Neuronal stem cell (in vitro differentiated cells): ENCODE results near the gene PODN. TPM values are rescaled to one million over a fixed set of nuclear protein-coding genes. Genes with fewer than 3 reads are reported as not detected.

Experiments used
- DNase-seq: peaks from one replicate; pipeline ENCODE4 v3.0.0-alpha.2; 2013; ENCODE audit warnings: low spot score
- H2AFZ ChIP-seq: one replicate; pipeline ENCODE4 v1.6.1; 2013; ENCODE audit warnings: mild to moderate bottlenecking, low read length, inconsistent platforms
- H2AK5ac ChIP-seq: 2 replicates; pipeline ENCODE4 v1.6.1; 2013; ENCODE audit warnings: low read depth, mild to moderate bottlenecking, inconsistent platforms, low read length, moderate library complexity, mixed read lengths
- H2BK120ac ChIP-seq: 2 replicates; pipeline ENCODE4 v1.6.1; 2013; ENCODE audit warnings: low read depth, mild to moderate bottlenecking, inconsistent platforms, low read length, moderate library complexity, mixed read lengths
- H2BK12ac ChIP-seq: one replicate; pipeline ENCODE4 v1.6.1; 2013; ENCODE audit warnings: low read length, inconsistent platforms
- H2BK15ac ChIP-seq: 2 replicates; pipeline ENCODE4 v1.6.1; 2013; ENCODE audit warnings: mild to moderate bottlenecking, low read length, inconsistent platforms, mixed read lengths
- H2BK5ac ChIP-seq: one replicate; pipeline ENCODE4 v1.6.1; 2013; ENCODE audit warnings: inconsistent platforms, mild to moderate bottlenecking, low read length, moderate library complexity
- H3K14ac ChIP-seq: one replicate; pipeline ENCODE4 v1.6.1; 2013; ENCODE audit warnings: low read length, inconsistent platforms
- H3K18ac ChIP-seq: 2 replicates; pipeline ENCODE4 v1.6.1; 2013; ENCODE audit warnings: low read length, inconsistent platforms
- H3K23ac ChIP-seq: 2 replicates; pipeline ENCODE4 v1.6.1; 2013; ENCODE audit warnings: low read depth, mild to moderate bottlenecking, mixed read lengths, low read length, inconsistent platforms; ENCODE audit not compliant: poor library complexity
- H3K27ac ChIP-seq: replicated peaks from 3 replicates; pipeline ENCODE4 v1.5.1; 2013; ENCODE audit warnings: low read length, inconsistent platforms
- H3K27me3 ChIP-seq, 3 experiments: 2 replicates each; pipeline ENCODE4 v1.6.1; 2013; ENCODE audit warnings: low read length in 3 of 3, mild to moderate bottlenecking in 2 of 3, inconsistent platforms in 1 of 3, low read depth in 1 of 3, mixed read lengths in 1 of 3, moderate library complexity in 1 of 3; ENCODE audit not compliant: control insufficient read depth in 3 of 3, insufficient read depth in 3 of 3
- H3K36me3 ChIP-seq, 2 donors: replicated peaks in 1 of 2; 2 replicates each; pipeline ENCODE4 v1.6.1; 2013; ENCODE audit warnings: low read length in 2 of 2; ENCODE audit not compliant: control insufficient read depth in 2 of 2, insufficient read depth in 2 of 2
- H3K4ac ChIP-seq: 2 replicates; pipeline ENCODE4 v1.6.1; 2013; ENCODE audit warnings: inconsistent platforms, mild to moderate bottlenecking, low read length, moderate library complexity
- H3K4me1 ChIP-seq, 2 donors: 1 replicate in 1 of 2; 2 replicates in 1 of 2; pipeline ENCODE4 v1.6.1; 2013; ENCODE audit warnings: low read length in 2 of 2, low read depth in 1 of 2; ENCODE audit not compliant: control insufficient read depth in 2 of 2, insufficient read depth in 1 of 2
- H3K4me2 ChIP-seq: one replicate; pipeline ENCODE4 v1.6.1; 2013; ENCODE audit warnings: mild to moderate bottlenecking, low read length, inconsistent platforms; ENCODE audit not compliant: insufficient read depth, poor library complexity, severe bottlenecking
- H3K4me3 ChIP-seq, 2 donors: 2 replicates each; pipeline ENCODE4 v1.5.1; 2013; ENCODE audit warnings: low read length in 2 of 2, mild to moderate bottlenecking in 2 of 2, inconsistent platforms in 1 of 2, moderate library complexity in 1 of 2
- H3K79me1 ChIP-seq: one replicate; pipeline ENCODE4 v1.6.1; 2013; ENCODE audit warnings: low read depth, mild to moderate bottlenecking, inconsistent platforms, low read length, moderate library complexity
- H3K9ac ChIP-seq: one replicate; pipeline ENCODE4 v1.6.1; 2013; ENCODE audit warnings: mild to moderate bottlenecking, low read depth, low read length, inconsistent platforms; ENCODE audit not compliant: poor library complexity
- H3K9me3 ChIP-seq, 2 donors: replicated peaks in 1 of 2; 2 replicates each; pipeline versions ENCODE3 to v1.6.1; 2013; ENCODE audit warnings: low read length in 2 of 2, mild to moderate bottlenecking in 2 of 2, inconsistent platforms in 1 of 2, low read depth in 1 of 2, mixed read lengths in 1 of 2, moderate library complexity in 1 of 2; ENCODE audit not compliant: control insufficient read depth in 2 of 2, insufficient read depth in 1 of 2
- H4K8ac ChIP-seq: one replicate; pipeline ENCODE4 v1.6.1; 2013; ENCODE audit warnings: low read depth, mild to moderate bottlenecking, inconsistent platforms, low read length, moderate library complexity
- H4K91ac ChIP-seq: one replicate; pipeline ENCODE4 v1.6.1; 2013; ENCODE audit warnings: low read length, low read depth, mild to moderate bottlenecking, inconsistent platforms; ENCODE audit not compliant: poor library complexity
- WGBS, 2 donors: extraction: QIAGEN DNeasy Blood & Tissue Kit; methylation state at CpG; one replicate each; pipeline ENCODE4 v1.1.7; 2013; ENCODE audit warnings: missing lambda C conversion rate in 2 of 2, mixed read lengths in 1 of 2; ENCODE audit not compliant: insufficient read length in 2 of 2, insufficient replicate concordance in 1 of 2; ENCODE audit errors: extremely low coverage in 2 of 2; 5-methylcytosine and 5-hydroxymethylcytosine counted together
- small RNA-seq: library from polyadenylated mRNA; stranded (forward); fragments of <200 nt; extraction: miRNeasy Mini kit (QIAGEN cat#:217004); gene quantifications from one replicate; pipeline ENCODE3, GENCODE V24; 2013; ENCODE audit not compliant: insufficient read depth

PODN gene

DNA sequence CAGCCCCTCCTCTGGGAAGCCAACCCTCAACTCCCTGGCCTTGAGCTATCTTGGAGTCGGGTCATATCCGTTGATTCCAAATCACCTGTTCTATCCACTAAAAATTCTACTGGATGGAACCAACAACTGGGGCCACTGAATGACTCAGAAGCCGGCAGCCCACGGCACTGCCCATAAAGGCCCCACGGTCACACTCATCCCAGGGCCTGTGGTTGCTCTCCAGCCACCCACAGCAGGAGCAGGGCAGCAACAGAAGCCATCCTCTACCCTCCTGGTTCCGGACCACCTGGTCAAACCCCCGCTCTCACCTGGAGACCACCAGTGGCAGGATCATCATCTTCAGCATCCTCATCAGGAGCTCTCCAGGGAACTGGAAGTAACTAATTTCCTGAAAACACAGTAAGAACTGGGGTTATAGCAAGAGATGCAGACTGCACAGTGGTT, 72.1 kb downstream of the PODN start:
- Histone ChIP-seq H2BK15ac (no peak overlapping the region), H3K4me3 (no peak overlapping the region), H3K4me1 (peaks cover 10 to 12% of the 10 kb centered on the region in 2 donors), H2BK120ac (no peak overlapping the region), H3K4ac (no peak overlapping the region), H4K8ac (no peak overlapping the region), H3K23ac (no peak overlapping the region), H3K14ac (no peak overlapping the region), H3K27ac (no peak overlapping the region), H3K79me1 (no peaks in the 10 kb centered on the region), H2AK5ac (no peak overlapping the region), H3K4me2 (no peak overlapping the region), H3K27me3 (peaks cover 0 to 19% (median 0%) of the 10 kb centered on the region in 3 experiments), H3K9me3 (peaks cover 4 to 8% of the 10 kb centered on the region in 2 donors), H3K18ac (no peak overlapping the region), H2BK12ac (no peak overlapping the region), H4K91ac (no peak overlapping the region), H2AFZ (no peak overlapping the region), H3K36me3 (no peaks in the 10 kb centered on the region), H2BK5ac (no peak overlapping the region), H3K9ac (no peak overlapping the region)
- DNase-seq, result no peak
- WGBS, 2 donors, result no CpG with 5 or more reads among the region's 7 CpGs

Small RNA genes within 50 kb of the gene (small RNA-seq; reads per million reads assigned to genes)
- not detected for gene HIGD1AP11
